Renal pelvis (tissue), 4 donors: ENCODE data around the gene CCL25. TPM values are rescaled to one million over a fixed set of nuclear protein-coding genes. Genes with fewer than 3 reads are reported as not detected.
"Not testable (repeated sequence)": the region's sequence is repeated elsewhere in the genome, so short reads cannot be mapped to it uniquely, and the experiment has no call there.

Experiments
- DNase-seq: peaks from one replicate; pipeline ENCODE4 v3.0.0-alpha.2; 2013
- polyA plus RNA-seq, 3 donors: library from polyadenylated mRNA; unstranded; fragments of 120-200 nt; gene quantifications; one replicate each; pipeline ENCODE4 v1.2.1, GENCODE V29; 2013; ENCODE audit not compliant: insufficient read length in 3 of 3

CCL25 gene
- polyA plus RNA-seq, 3 donors: 0.33 to 0.44 TPM; not detected in 1

- no peak for DNase-seq
These were observed 33.2 kb downstream of the CCL25 start for GRCh38 chr19:8085598-8086408.

- DNase-seq: no peak
These were observed 34.3 kb downstream of the CCL25 start for GRCh38 chr19:8086849-8087248.

- DNase-seq: no peak
These were observed 35.3 kb downstream of the CCL25 start for GRCh38 chr19:8087876-8088275.

GRCh38 chr19:8088752-8089663 lies 36.4 kb downstream of the CCL25 start:
- no peak for DNase-seq

DNA sequence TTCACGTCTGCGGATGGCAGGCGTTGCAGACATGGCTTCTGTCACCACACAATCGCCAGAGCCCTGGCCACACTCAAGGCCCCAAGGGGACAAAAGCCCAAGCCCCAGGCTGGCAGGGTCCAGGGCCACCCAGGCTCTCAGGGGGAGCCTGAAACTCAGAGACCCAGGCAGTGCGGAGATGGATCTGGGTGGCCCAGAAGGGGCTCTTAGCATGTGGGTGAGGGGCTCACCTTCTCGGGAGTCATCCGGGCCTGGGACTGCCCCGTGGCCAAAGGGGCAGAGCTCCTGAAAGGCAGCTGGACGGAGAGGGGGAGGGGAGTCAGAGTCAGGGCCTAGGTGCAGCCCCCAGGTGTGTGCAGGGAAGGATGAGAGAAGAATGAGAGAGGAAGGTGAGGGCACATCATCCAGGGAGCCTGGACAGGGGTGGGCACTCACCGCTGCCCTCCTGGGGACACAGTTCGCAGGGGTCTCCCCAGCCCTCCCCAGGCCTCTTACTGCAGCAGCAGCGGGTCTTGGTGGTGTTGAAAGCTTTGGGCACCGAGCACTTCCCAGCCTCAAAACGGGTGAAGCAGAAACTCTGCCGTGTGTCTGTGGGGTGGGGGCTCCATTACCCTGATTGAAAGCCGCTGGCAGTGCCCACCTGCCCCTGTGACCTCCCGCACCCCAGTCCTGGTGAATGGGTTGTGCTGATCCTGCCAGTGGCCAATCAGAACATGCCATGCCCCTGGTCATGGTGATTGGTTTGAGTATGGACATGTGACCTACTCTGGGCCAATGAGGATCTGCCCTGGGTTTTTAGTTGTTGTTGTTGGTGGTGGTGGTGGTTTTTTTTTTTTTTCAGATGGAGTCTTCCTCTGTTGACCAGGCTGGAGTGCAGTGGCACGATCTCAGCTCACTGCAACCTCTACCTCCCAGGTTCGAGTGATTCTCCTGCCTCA lies 37.4 kb downstream of the CCL25 start:
- DNase-seq: no peak

GRCh38 chr19:8090950-8091349 lies 38.4 kb downstream of the CCL25 start:
- DNase-seq: no peak

DNA sequence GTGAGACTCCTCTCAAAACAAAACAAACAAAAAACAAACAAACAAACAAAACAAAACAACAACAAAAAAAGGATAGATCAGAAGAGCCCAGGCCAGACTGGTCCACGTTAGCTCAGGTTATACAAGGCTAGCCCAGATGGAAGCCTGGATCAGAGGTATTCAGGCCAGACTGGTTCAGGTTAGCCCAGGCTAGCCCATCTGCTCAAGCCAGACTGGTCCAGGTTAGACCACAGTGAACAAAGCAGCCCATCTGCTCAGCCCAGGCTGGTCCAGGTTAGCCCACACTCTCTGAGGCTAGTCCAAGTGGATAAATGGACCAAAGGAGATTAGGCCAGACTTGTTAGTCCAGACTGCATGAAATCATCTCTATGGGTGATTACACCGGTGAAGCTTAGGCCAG lies 41.2 kb downstream of the CCL25 start:
- DNase-seq: no peak

- no peak for DNase-seq
These were observed 41.8 kb downstream of the CCL25 start for GRCh38 chr19:8094336-8094735.

DNA sequence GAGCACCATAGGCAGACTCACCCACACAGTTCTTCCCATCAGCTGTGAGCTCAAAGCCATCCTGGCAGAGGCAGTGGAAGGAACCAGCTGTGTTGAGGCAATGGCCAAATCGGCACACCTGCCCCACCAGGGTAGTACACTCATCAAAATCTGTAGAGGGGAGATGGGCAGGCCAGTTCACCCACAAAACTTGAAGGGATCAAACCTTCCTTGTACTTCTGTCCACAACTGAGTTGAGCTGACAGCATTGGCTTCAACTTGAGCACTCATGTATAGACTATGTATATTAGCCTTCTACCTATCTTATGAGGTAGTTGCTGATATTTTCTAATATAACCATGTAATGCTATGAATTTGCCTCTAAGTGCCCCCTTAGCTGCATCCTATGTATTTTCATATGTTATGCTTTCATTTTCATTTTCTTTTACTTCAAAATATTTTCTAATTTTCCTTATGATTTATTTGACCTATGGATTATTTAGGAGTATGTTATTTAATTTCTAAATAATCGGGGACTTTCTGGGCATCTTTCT lies 42.9 kb downstream of the CCL25 start:
- DNase-seq: no peak

GRCh38 chr19:8096071-8096470 lies 43.5 kb downstream of the CCL25 start:
- no peak for DNase-seq

GRCh38 chr19:8097198-8097597 lies 44.6 kb downstream of the CCL25 start:
- no peak for DNase-seq

- no peak for DNase-seq
These were observed 45.4 kb downstream of the CCL25 start for GRCh38 chr19:8097681-8098567.

DNA sequence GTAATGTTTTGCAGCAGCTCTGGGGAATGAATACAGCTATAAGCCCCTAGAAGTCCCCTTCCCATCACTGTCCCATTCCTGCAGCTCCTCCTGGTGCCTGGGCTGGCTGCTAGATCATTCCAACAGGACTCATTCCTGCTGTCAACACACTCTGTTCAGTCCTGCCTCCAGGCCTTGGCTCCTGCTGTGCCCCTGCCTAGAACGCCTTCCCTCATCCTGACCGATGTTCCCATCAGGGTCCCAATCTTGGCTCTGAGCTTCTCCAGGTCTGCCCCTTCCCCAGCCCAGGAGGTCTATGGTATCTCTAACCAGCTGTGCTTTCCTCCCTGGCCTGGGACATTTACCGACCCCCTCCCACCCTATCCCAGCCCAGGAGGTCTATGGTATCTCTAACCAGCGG lies 48.8 kb downstream of the CCL25 start:
- DNase-seq: no peak

GRCh38 chr19:8101910-8102309 lies 49.4 kb downstream of the CCL25 start:
- not testable (repeated sequence) for DNase-seq

- no peak for DNase-seq
These were observed 52.9 kb downstream of the CCL25 start for GRCh38 chr19:8105471-8105870.

GRCh38 chr19:8107301-8107903 lies 54.8 kb downstream of the CCL25 start:
- DNase-seq: no peak

DNA sequence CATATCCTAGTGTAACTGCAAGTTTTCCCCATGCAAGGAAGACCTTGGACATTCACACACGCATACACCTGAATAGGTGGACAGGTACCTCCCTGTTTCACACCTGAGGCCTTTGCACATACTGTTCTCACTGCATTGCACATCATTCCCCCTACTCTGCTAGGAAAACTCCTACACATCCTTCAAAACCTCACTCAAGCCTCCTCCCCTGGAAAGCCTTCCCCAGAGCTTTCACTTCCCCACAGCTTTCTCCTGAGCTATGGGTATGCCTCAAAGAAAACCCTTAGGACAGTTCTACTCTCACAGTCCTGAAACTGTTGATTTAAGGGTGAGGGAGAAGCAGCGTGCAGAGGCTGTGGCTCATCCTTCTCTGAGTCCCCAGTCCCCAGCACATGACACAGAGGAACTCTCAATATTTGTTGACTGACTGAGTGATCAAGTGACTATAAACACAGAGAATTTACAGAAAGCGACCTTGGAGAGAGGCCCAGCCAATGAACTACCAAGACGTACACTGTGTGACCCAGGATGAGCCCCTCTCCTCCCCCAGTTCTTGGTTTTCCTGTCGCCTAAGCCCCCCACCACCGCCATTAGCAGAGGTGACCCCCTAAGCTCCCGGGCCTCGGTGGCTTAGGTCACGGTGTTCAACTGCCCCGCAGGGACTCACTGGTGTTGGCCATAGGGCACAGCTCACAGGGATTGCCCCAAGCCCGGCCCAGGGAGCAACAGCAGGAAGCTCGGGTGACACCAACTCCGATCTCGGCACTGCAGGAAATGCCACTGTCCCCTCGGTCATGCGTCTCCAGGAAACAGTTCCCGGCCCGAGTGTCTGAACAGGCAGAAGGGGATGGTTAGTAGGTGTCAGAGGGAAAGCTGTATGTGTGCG lies 56.2 kb downstream of the CCL25 start:
- no peak for DNase-seq

- DNase-seq: no peak
These were observed 56.9 kb downstream of the CCL25 start for GRCh38 chr19:8109455-8109854.
